ENCODE data around the gene ITGB7. TPM values are rescaled to one million over a fixed set of nuclear protein-coding genes. Genes with fewer than 3 reads are reported as not detected.

Gene ITGB7
- total and polyA plus RNA-seq, 2 donors (not counting 3 experiments of a cell fraction or from before 2014, with no cell fraction given) = 0.17 TPM; not detected in 1

- Histone ChIP-seq H3K4me3 (replicated peaks in 1 of 3; ENCODE audit: insufficient read depth in 1 of 3, low read depth in 1 of 3, low read length in 3 of 3) (no peak overlapping the region), H3K4me2 (ENCODE audit: insufficient read depth, low read length) (no peak overlapping the region), H3K9me3 (replicated peaks; ENCODE audit: control insufficient read depth, insufficient read depth, low read length) (no peaks in the 10 kb centered on the region), H3K9ac (replicated peaks; ENCODE audit: extremely low read depth, insufficient read depth, low read length) (no peak overlapping the region), H3K36me3 (ENCODE audit: control insufficient read depth in 2 of 2, extremely low read depth in 1 of 2, insufficient read depth in 2 of 2, low read length in 2 of 2) (no peaks in the 10 kb centered on the region), H3K27ac (ENCODE audit: insufficient read depth, low read depth, low read length) (no peak overlapping the region), H3K27me3 (ENCODE audit: control insufficient read depth in 2 of 2, insufficient read depth in 2 of 2, low read length in 2 of 2) (peaks cover 19 to 22% of the 10 kb centered on the region in 2 experiments), H3K4me1 (ENCODE audit: control insufficient read depth, extremely low read depth, insufficient read depth, low read length) (no peaks in the 10 kb centered on the region), H3K9me1 (replicated peaks; ENCODE audit: control insufficient read depth, extremely low read depth, insufficient read depth, low read length) (no peaks in the 10 kb centered on the region), H2AFZ (ENCODE audit: low read depth, low read length) (no peak overlapping the region), H3K79me2 (ENCODE audit: control insufficient read depth, insufficient read depth, low read length) (no peaks in the 10 kb centered on the region), H4K20me1 (replicated peaks; ENCODE audit: control insufficient read depth, extremely low read depth, insufficient read depth, low read length) (no peaks in the 10 kb centered on the region)
- ChIA-PET CTCF (interaction anchor here (0.6 to 2.1 kb wide), 5 partner anchors 9 to 26 kb away, joined by 3 to 8 read pairs (median 4); no protein-coding TSS in a partner anchor), POLR2A (no interaction called here)
- DNase-seq (ENCODE audit: low read depth, low spot score) (no peak), FAIRE-seq (no peak)
- dilution Hi-C loops (cut with MboI; ENCODE audit: extremely low pct_ligation_motif_present, low sequenced_read_pairs) (no loop called here), intact Hi-C loops (cut with micrococcal nuclease) (no loop called here)
- no TSS peak for BruUV-seq (replicated peaks)
- no peak for TF ChIP-seq POLR2A (IDR thresholded peaks at IDR 0.05; ENCODE audit: low read depth, low read length)
These were observed 27.3 kb upstream of the ITGB7 start for GRCh38 chr12:53234271-53234914.

GRCh38 chr12:53233671-53234121 lies 26.6 kb upstream of the ITGB7 start:
- intact Hi-C loops (cut with micrococcal nuclease) = no loop called here
- BruUV-seq (replicated peaks) = no TSS peak
- no peaks in the 10 kb centered on the region for H3K9me1 ChIP-seq (replicated peaks; ENCODE audit: control insufficient read depth, extremely low read depth, insufficient read depth, low read length)
- H3K27me3 ChIP-seq (ENCODE audit: control insufficient read depth in 2 of 2, insufficient read depth in 2 of 2, low read length in 2 of 2) = peaks cover 19 to 22% of the 10 kb centered on the region in 2 experiments
- no peaks in the 10 kb centered on the region for H3K36me3 ChIP-seq (ENCODE audit: control insufficient read depth in 2 of 2, extremely low read depth in 1 of 2, insufficient read depth in 2 of 2, low read length in 2 of 2)
- H3K4me1 ChIP-seq (ENCODE audit: control insufficient read depth, extremely low read depth, insufficient read depth, low read length) = no peaks in the 10 kb centered on the region
- ChIA-PET CTCF (interaction anchor here (1.2 to 1.7 kb wide), 3 partner anchors 9 to 27 kb away, joined by 3 to 8 read pairs (median 6); no protein-coding TSS in a partner anchor), POLR2A (no interaction called here)
- H3K4me3 ChIP-seq (replicated peaks in 1 of 3; ENCODE audit: insufficient read depth in 1 of 3, low read depth in 1 of 3, low read length in 3 of 3) = no peak overlapping the region
- no peak for FAIRE-seq
- H3K9ac ChIP-seq (replicated peaks; ENCODE audit: extremely low read depth, insufficient read depth, low read length) = no peak overlapping the region
- no peak for DNase-seq (ENCODE audit: low read depth, low spot score)
- no peak overlapping the region for H3K27ac ChIP-seq (ENCODE audit: insufficient read depth, low read depth, low read length)
- dilution Hi-C loops (cut with MboI; ENCODE audit: extremely low pct_ligation_motif_present, low sequenced_read_pairs) = no loop called here
- no peak overlapping the region for H3K4me2 ChIP-seq (ENCODE audit: insufficient read depth, low read length)
- TF ChIP-seq GATA2 (IDR thresholded peaks at IDR 0.05; ENCODE audit: insufficient read depth, insufficient read length, low read depth, low read length) (no peak), MAX (IDR thresholded peaks at IDR 0.05; ENCODE audit: insufficient read depth, insufficient read length) (no peak), POLR2A (IDR thresholded peaks at IDR 0.05; ENCODE audit: low read depth, low read length) (no peak), EZH2 (IDR thresholded peaks at IDR 0.05; ENCODE audit: borderline replicate concordance, low read depth, low read length, severe bottlenecking) (no peak), JUN (IDR thresholded peaks at IDR 0.05; ENCODE audit: borderline replicate concordance, insufficient read depth, insufficient read length, low read depth) (no peak), POLR2AphosphoS5 (IDR thresholded peaks at IDR 0.05; ENCODE audit: insufficient read depth, low read depth, low read length) (no peak), CTCF (IDR thresholded peaks at IDR 0.05; ENCODE audit: extremely low read depth in 1 of 2, insufficient read depth in 1 of 2, low read depth in 1 of 2, low read length in 2 of 2) (no peak)
- H2AFZ ChIP-seq (ENCODE audit: low read depth, low read length) = no peak overlapping the region
- no peaks in the 10 kb centered on the region for H3K9me3 ChIP-seq (replicated peaks; ENCODE audit: control insufficient read depth, insufficient read depth, low read length)
- no peaks in the 10 kb centered on the region for H4K20me1 ChIP-seq (replicated peaks; ENCODE audit: control insufficient read depth, extremely low read depth, insufficient read depth, low read length)
- no peaks in the 10 kb centered on the region for H3K79me2 ChIP-seq (ENCODE audit: control insufficient read depth, insufficient read depth, low read length)

Measured in endothelial cell of umbilical vein (primary cell).